B cell (primary cell): ENCODE data around the gene ERMAP. TPM values are rescaled to one million over a fixed set of nuclear protein-coding genes. Genes with fewer than 3 reads are reported as not detected.

Experiments
- ATAC-seq: fragments of 200-7000 bp; cut with Tn5 transposase; one replicate; pipeline ENCODE4 v1.10.0; 2021; ENCODE audit warnings: low read depth, mild to moderate bottlenecking, moderate number of reproducible peaks, moderate library complexity
- CTCF ChIA-PET: fragments of 350-600 bp; sonication (Branson Sonifier 250); formaldehyde crosslinking; loops from one replicate; lab custom pipeline; 2021; ENCODE audit warnings: antibody characterized with exemption, inconsistent platforms; lab: Charles Lee
- POLR2A ChIA-PET: fragments of 350-600 bp; sonication (Branson Sonifier 250); formaldehyde crosslinking; loops from one replicate; lab custom pipeline; 2021; ENCODE audit warnings: antibody characterized with exemption; lab: Charles Lee
- DNase-seq: peaks from one replicate; pipeline ENCODE4 v3.0.0; 2013
- H2AFZ ChIP-seq: 2 replicates; pipeline ENCODE4 v1.6.1; 2012; ENCODE audit warnings: mild to moderate bottlenecking, low read depth, low read length; ENCODE audit not compliant: insufficient read depth, poor library complexity, severe bottlenecking
- H3K27ac ChIP-seq, 2 donors: 1 replicate in 1 of 2; 2 replicates in 1 of 2; pipeline ENCODE4 v1.5.1; 2012 to 2013; ENCODE audit warnings: low read length in 2 of 2, mild to moderate bottlenecking in 2 of 2, moderate library complexity in 1 of 2
- H3K27me3 ChIP-seq, 4 experiments: fragments of 200-600 bp in 1 of 4; sonication (generic) in 1 of 4; replicated peaks in 1 of 4; 1 replicate in 2 of 4; 2 replicates in 2 of 4; pipeline versions ENCODE4 v1.6.1 to v1.7.0; 2013 to 2016; ENCODE audit warnings: low read length in 3 of 4, mild to moderate bottlenecking in 2 of 4, mixed read lengths in 1 of 4, moderate library complexity in 1 of 4; ENCODE audit not compliant: insufficient read depth in 4 of 4, control insufficient read depth in 3 of 4; ENCODE audit errors: control extremely low read depth in 1 of 4
- H3K36me3 ChIP-seq, 2 experiments: replicated peaks in 1 of 2; 1 replicate in 1 of 2; 2 replicates in 1 of 2; pipeline versions ENCODE4 v1.6.1 to v1.7.1; 2013; ENCODE audit warnings: low read length in 1 of 2; ENCODE audit not compliant: insufficient read depth in 2 of 2, control insufficient read depth in 1 of 2; ENCODE audit errors: control extremely low read depth in 1 of 2, extremely low read depth in 1 of 2
- H3K4me1 ChIP-seq, 2 donors: fragments of 200-600 bp in 1 of 2; sonication (generic) in 1 of 2; 1 replicate in 1 of 2; 2 replicates in 1 of 2; pipeline versions ENCODE4 v1.5.1 to v1.6.1; 2013 to 2017; ENCODE audit warnings: low read length in 2 of 2; ENCODE audit not compliant: control insufficient read depth in 2 of 2, insufficient read depth in 2 of 2
- H3K4me2 ChIP-seq: replicated peaks from 2 replicates; pipeline ENCODE3; 2012; ENCODE audit warnings: mild to moderate bottlenecking, low read depth, low read length; ENCODE audit not compliant: poor library complexity, severe bottlenecking
- H3K4me3 ChIP-seq, 5 experiments: fragments of 200-600 bp in 1 of 5; sonication (generic) in 1 of 5; 1 replicate in 3 of 5; 2 replicates in 2 of 5; pipeline versions ENCODE4 v1.5.1 to v1.7.0; 2011 to 2016; ENCODE audit warnings: low read length in 4 of 5, mild to moderate bottlenecking in 4 of 5, low read depth in 2 of 5, control low read depth in 1 of 5, moderate library complexity in 1 of 5; ENCODE audit not compliant: insufficient read depth in 1 of 5; ENCODE audit errors: control extremely low read depth in 1 of 5, extremely low read depth in 1 of 5
- H3K79me2 ChIP-seq: fragments of 200-600 bp; sonication (generic); one replicate; pipeline ENCODE4 v1.6.0; 2016; ENCODE audit warnings: low read length; ENCODE audit not compliant: control insufficient read depth, insufficient read depth
- H3K9ac ChIP-seq: fragments of 200-600 bp; sonication (generic); 2 replicates; pipeline ENCODE4 v1.6.1; 2017; ENCODE audit warnings: mild to moderate bottlenecking, low read length, moderate library complexity
- H3K9me3 ChIP-seq, 3 donors: one replicate each; pipeline versions ENCODE4 v1.6.1 to v1.7.1; 2013; ENCODE audit warnings: low read length in 2 of 3; ENCODE audit not compliant: control insufficient read depth in 2 of 3, insufficient read depth in 1 of 3; ENCODE audit errors: control extremely low read depth in 1 of 3
- H4K20me1 ChIP-seq: 2 replicates; pipeline ENCODE4 v1.6.0; 2012; ENCODE audit warnings: mild to moderate bottlenecking, low read length; ENCODE audit not compliant: insufficient read depth, control insufficient read depth, poor library complexity, severe bottlenecking
- H3K27ac Mint-ChIP-seq: one replicate; pipeline ENCODE4 v1.8.0; 2021; ENCODE audit warnings: mixed read lengths
- H3K27me3 Mint-ChIP-seq: one replicate; pipeline ENCODE4 v1.8.0; 2021; ENCODE audit warnings: mixed read lengths
- H3K4me1 Mint-ChIP-seq: one replicate; pipeline ENCODE4 v1.8.0; 2021; ENCODE audit warnings: mixed read lengths
- H3K4me3 Mint-ChIP-seq: one replicate; pipeline ENCODE4 v1.8.0; 2021; ENCODE audit warnings: mixed read lengths
- H3K9me3 Mint-ChIP-seq: one replicate; pipeline ENCODE4 v1.8.0; 2022; ENCODE audit warnings: mixed read lengths; ENCODE audit not compliant: insufficient read depth
- CTCF ChIP-seq: fragments of 200-600 bp; IDR thresholded peaks from one replicate; pipeline ENCODE4 v1.8.0; 2022; ENCODE audit warnings: antibody characterized with exemption, mild to moderate bottlenecking
- EZH2 ChIP-seq: IDR thresholded peaks from 2 replicates; pipeline ENCODE4 v1.6.1; 2012; ENCODE audit warnings: borderline replicate concordance, low read depth, mild to moderate bottlenecking, moderate library complexity, low read length; ENCODE audit not compliant: insufficient read depth, poor library complexity, severe bottlenecking
- WGBS: methylation state at CpG from one replicate; pipeline ENCODE4 v1.1.5; 2013; ENCODE audit warnings: missing lambda C conversion rate; ENCODE audit not compliant: insufficient coverage; 5-methylcytosine and 5-hydroxymethylcytosine counted together
- intact Hi-C: fragments of 100-400 bp; cut with micrococcal nuclease; formaldehyde crosslinking; loops from one replicate; pipeline ENCODE4 v1.10.0; 2022
- polyA plus RNA-seq: library from polyadenylated mRNA; depleted of rRNA; stranded (reverse); fragments of >200 nt; gene quantifications from 2 replicates; pipeline ENCODE4 v1.2.3, GENCODE V29; 2012
- total RNA-seq, 2 donors: library from RNA; stranded (reverse); fragments of 120-200 nt in 1 of 2; gene quantifications; 1 replicate in 1 of 2; 2 replicates in 1 of 2; pipeline versions ENCODE4 v1.2.3 to v1.2.4, GENCODE V29; 2013 to 2022

The ERMAP gene
- total and polyA plus RNA-seq, 2 donors (not counting 1 experiment from before 2014, with no cell fraction given): 4.9 to 13.1 TPM

- no peak for ATAC-seq
- WGBS: 95% methylated on average over 20 of the region's 20 CpGs
- Histone ChIP-seq H3K27ac (no peak overlapping the region), H3K4me2 (no peak overlapping the region), H3K27me3 (no peaks in the 10 kb centered on the region), H3K36me3 (no peaks in the 10 kb centered on the region), H3K9me3 (no peaks in the 10 kb centered on the region), H3K4me3 (no peak overlapping the region), H2AFZ (no peak overlapping the region), H4K20me1 (no peaks in the 10 kb centered on the region), H3K4me1 (no peaks in the 10 kb centered on the region), H3K9ac (no peak overlapping the region), H3K79me2 (no peaks in the 10 kb centered on the region)
- no peaks in the 10 kb centered on the region for H3K9me3 Mint-ChIP-seq
- CTCF ChIA-PET: no interaction called here
- H3K27me3 Mint-ChIP-seq: peaks cover 7% of the 10 kb centered on the region
- intact Hi-C loops: no loop called here
- no peak overlapping the region for H3K4me3 Mint-ChIP-seq
- no peak overlapping the region for H3K27ac Mint-ChIP-seq
- H3K4me1 Mint-ChIP-seq: no peaks in the 10 kb centered on the region
- no peak for DNase-seq
- POLR2A ChIA-PET: no interaction called here
- TF ChIP-seq EZH2 (no peak), CTCF (no peak)
Measured at GRCh38 chr1:42887366-42887765, 70.4 kb downstream of the ERMAP start.

DNA sequence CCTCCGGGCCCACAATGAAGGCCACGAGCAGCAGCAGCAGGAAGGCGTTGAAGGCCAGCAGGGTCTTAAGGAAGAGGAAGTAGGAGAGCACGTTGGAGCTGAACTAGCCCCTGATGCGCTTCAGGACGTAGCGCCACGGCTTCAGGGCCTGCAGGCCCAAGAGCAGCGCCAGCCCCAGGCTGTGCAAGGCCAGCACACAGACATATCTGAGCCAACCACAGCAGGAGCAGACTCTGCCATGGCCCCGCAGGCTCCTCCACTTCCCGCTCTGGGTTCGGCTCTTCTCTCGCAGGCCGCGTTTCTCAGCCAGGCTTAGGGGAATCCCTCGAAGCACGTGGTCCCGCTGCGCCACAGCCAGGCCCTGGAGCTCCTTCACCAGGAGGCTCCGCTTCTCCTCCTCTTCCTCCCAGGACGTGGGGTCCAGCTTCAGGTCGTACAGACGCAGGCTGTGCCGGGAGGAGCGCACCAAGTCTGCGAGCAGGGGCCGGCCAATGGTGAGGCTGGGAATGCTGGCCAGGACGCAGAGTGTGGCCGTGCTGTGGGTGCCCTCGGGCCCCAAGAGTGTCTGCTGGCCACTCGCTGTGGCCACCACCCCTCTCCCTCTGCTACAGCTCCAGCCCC, 71.2 kb downstream of the ERMAP start:
- DNase-seq (no peak), ATAC-seq (no peak)
- WGBS: 91% methylated on average over 31 of the region's 31 CpGs
- no peaks in the 10 kb centered on the region for H3K27me3 ChIP-seq
- ChIA-PET CTCF (no interaction called here), POLR2A (no interaction called here)
- no peak overlapping the region for H3K27ac ChIP-seq
- H4K20me1 ChIP-seq: no peaks in the 10 kb centered on the region
- H3K9ac ChIP-seq: no peak overlapping the region
- H3K36me3 ChIP-seq: no peaks in the 10 kb centered on the region
- Mint-ChIP-seq H3K4me1 (no peaks in the 10 kb centered on the region), H3K4me3 (no peak overlapping the region), H3K27me3 (peaks cover 7% of the 10 kb centered on the region), H3K9me3 (no peaks in the 10 kb centered on the region), H3K27ac (no peak overlapping the region)
- intact Hi-C loops: no loop called here
- no peaks in the 10 kb centered on the region for H3K9me3 ChIP-seq
- H3K4me3 ChIP-seq: no peak overlapping the region
- H2AFZ ChIP-seq: no peak overlapping the region
- no peak overlapping the region for H3K4me2 ChIP-seq
- TF ChIP-seq CTCF: no peak
- TF ChIP-seq EZH2: no peak
- no peaks in the 10 kb centered on the region for H3K79me2 ChIP-seq
- H3K4me1 ChIP-seq: no peaks in the 10 kb centered on the region
